ENCODE measurements around the gene C2orf81. TPM values are rescaled to one million over a fixed set of nuclear protein-coding genes. Genes with fewer than 3 reads are reported as not detected.

The C2orf81 gene
- 0.46 and 0.65 TPM in 2 replicates for total RNA-seq

GRCh38 chr2:74421221-74421870 is at the start of gene C2orf81, which contains the start of gene WDR54:
Gene C2orf81, minus strand, starts transcription at chr2:74421619. Its CDS starts 59 bp downstream, at chr2:74421560.
Gene WDR54, plus strand, starts transcription at chr2:74421730. Its CDS starts 424 bp downstream, at chr2:74422154.

GRCh38 chr2:74458132-74458937 is 36.9 kb upstream of the C2orf81 start, which contains the start of gene WBP1:
Gene WBP1, plus strand, starts transcription at chr2:74458438. Its CDS starts 165 bp downstream, at chr2:74458603.

GRCh38 chr2:74454654-74455511 is 33.5 kb upstream of the C2orf81 start, which contains the start of gene INO80B:
Gene INO80B, plus strand, starts transcription at chr2:74455087. Its CDS starts 30 bp downstream, at chr2:74455117.

GRCh38 chr2:74441690-74442482 is 20.5 kb upstream of the C2orf81 start, which contains the start of gene RTKN:
Gene RTKN, minus strand, starts transcription at chr2:74441937. Its CDS starts 121 bp downstream, at chr2:74441816.

GRCh38 chr2:74379851-74380789 is 41.3 kb downstream of the C2orf81 start, which contains the start of gene DCTN1:
Gene DCTN1, minus strand, starts transcription at chr2:74380311. Its CDS starts 274 bp downstream, at chr2:74380037.

Other genes starting within 250 kb of the C2orf81 start
- 99.7 and 136 TPM in 2 replicates for gene MOB1A, start 242.7 kb downstream of the C2orf81 start, total RNA-seq
- gene MTHFD2, start 223.0 kb downstream of the C2orf81 start, total RNA-seq: 111 and 194 TPM in 2 replicates
- gene SLC4A5, start 78.2 kb downstream of the C2orf81 start, total RNA-seq: 0.30 and 0.32 TPM in 2 replicates
- gene DCTN1, start 41.3 kb downstream of the C2orf81 start, total RNA-seq: 113 and 127 TPM in 2 replicates
- gene WDR54, start 111 bp upstream of the C2orf81 start, total RNA-seq: 47.9 and 65.3 TPM in 2 replicates
- gene RTKN, start 20.3 kb upstream of the C2orf81 start, total RNA-seq: 7.1 and 10.3 TPM in 2 replicates
- gene INO80B, start 33.5 kb upstream of the C2orf81 start, total RNA-seq: 11.7 and 23.1 TPM in 2 replicates
- gene WBP1, start 36.8 kb upstream of the C2orf81 start, total RNA-seq: 30.4 and 30.5 TPM in 2 replicates
- gene MOGS, start 43.8 kb upstream of the C2orf81 start, total RNA-seq: 72.8 and 91.3 TPM in 2 replicates
- gene MRPL53, start 51.1 kb upstream of the C2orf81 start, total RNA-seq: 47.7 and 52.4 TPM in 2 replicates
- 13.6 and 22.9 TPM in 2 replicates for gene CCDC142, start 61.4 kb upstream of the C2orf81 start, total RNA-seq
- gene TTC31, start 61.5 kb upstream of the C2orf81 start, total RNA-seq: 7.1 and 16.3 TPM in 2 replicates
- gene LBX2, start 78.0 kb upstream of the C2orf81 start, total RNA-seq: 1.6 and 1.7 TPM in 2 replicates
- 14.3 and 17.2 TPM in 2 replicates for gene PCGF1, start 86.1 kb upstream of the C2orf81 start, total RNA-seq
- not detected in 2 replicates for gene TLX2, start 92.8 kb upstream of the C2orf81 start, total RNA-seq
- gene DQX1, start 104.6 kb upstream of the C2orf81 start, total RNA-seq: not detected in 2 replicates
- 84.8 and 116 TPM in 2 replicates for gene AUP1, start 108.1 kb upstream of the C2orf81 start, total RNA-seq
- gene HTRA2, start 108.3 kb upstream of the C2orf81 start, total RNA-seq: 40.7 and 63.3 TPM in 2 replicates
- 2.9 and 4.4 TPM in 2 replicates for gene LOXL3, start 132.3 kb upstream of the C2orf81 start, total RNA-seq
- gene DOK1, start 133.1 kb upstream of the C2orf81 start, total RNA-seq: 15.9 and 21.6 TPM in 2 replicates
- gene M1AP, start 226.7 kb upstream of the C2orf81 start, total RNA-seq: not detected in 2 replicates
- 4.2 and 4.7 TPM in 2 replicates for gene SEMA4F, start 232.6 kb upstream of the C2orf81 start, total RNA-seq

Measured in epithelial cell of umbilical artery (primary cell).